ENCODE measurements around the gene APOC3.

The APOC3 gene

GRCh38 chr11:116859175-116859574 is 29.5 kb downstream of the APOC3 start:
- Histone ChIP-seq H3K4me1 (no peaks in the 10 kb centered on the region), H3K9me3 (ENCODE audit: control insufficient read depth, low read length) (no peaks in the 10 kb centered on the region), H3K4me2 (ENCODE audit: low read length) (no peak overlapping the region), H3K27ac (no peak overlapping the region), H2AFZ (no peak overlapping the region), H3K36me3 (ENCODE audit: control insufficient read depth, insufficient read depth, low read length) (no peaks in the 10 kb centered on the region), H3K27me3 (ENCODE audit: control insufficient read depth, insufficient read depth, low read length) (no peaks in the 10 kb centered on the region), H3K9ac (no peak overlapping the region), H3K79me2 (no peaks in the 10 kb centered on the region), H3K4me3 (ENCODE audit: low read depth, low read length) (no peak overlapping the region)
- no peak for TF ChIP-seq CTCF (IDR thresholded peaks at IDR 0.05)

GRCh38 chr11:116860303-116860702 is 30.6 kb downstream of the APOC3 start:
- TF ChIP-seq CTCF (IDR thresholded peaks at IDR 0.05), result no peak
- no peaks in the 10 kb centered on the region for H3K27me3 ChIP-seq (ENCODE audit: control insufficient read depth, insufficient read depth, low read length)
- no peaks in the 10 kb centered on the region for H3K36me3 ChIP-seq (ENCODE audit: control insufficient read depth, insufficient read depth, low read length)
- no peaks in the 10 kb centered on the region for H3K79me2 ChIP-seq
- no peak overlapping the region for H3K4me2 ChIP-seq (ENCODE audit: low read length)
- no peaks in the 10 kb centered on the region for H3K9me3 ChIP-seq (ENCODE audit: control insufficient read depth, low read length)
- H2AFZ ChIP-seq, result no peak overlapping the region
- H3K27ac ChIP-seq, result no peak overlapping the region
- no peaks in the 10 kb centered on the region for H3K4me1 ChIP-seq
- H3K9ac ChIP-seq, result no peak overlapping the region
- H3K4me3 ChIP-seq (ENCODE audit: low read depth, low read length), result no peak overlapping the region

GRCh38 chr11:116861539-116861938 is 31.8 kb downstream of the APOC3 start:
- H3K27me3 ChIP-seq (ENCODE audit: control insufficient read depth, insufficient read depth, low read length), result no peaks in the 10 kb centered on the region
- no peaks in the 10 kb centered on the region for H3K4me1 ChIP-seq
- no peak overlapping the region for H3K9ac ChIP-seq
- no peak overlapping the region for H2AFZ ChIP-seq
- no peak overlapping the region for H3K4me3 ChIP-seq (ENCODE audit: low read depth, low read length)
- no peak overlapping the region for H3K4me2 ChIP-seq (ENCODE audit: low read length)
- no peak for TF ChIP-seq CTCF (IDR thresholded peaks at IDR 0.05)
- H3K36me3 ChIP-seq (ENCODE audit: control insufficient read depth, insufficient read depth, low read length), result no peaks in the 10 kb centered on the region
- H3K79me2 ChIP-seq, result no peaks in the 10 kb centered on the region
- no peak overlapping the region for H3K27ac ChIP-seq
- no peaks in the 10 kb centered on the region for H3K9me3 ChIP-seq (ENCODE audit: control insufficient read depth, low read length)

GRCh38 chr11:116862185-116862584 is 32.5 kb downstream of the APOC3 start:
- Histone ChIP-seq H3K9me3 (ENCODE audit: control insufficient read depth, low read length) (no peaks in the 10 kb centered on the region), H3K4me3 (ENCODE audit: low read depth, low read length) (no peak overlapping the region), H3K36me3 (ENCODE audit: control insufficient read depth, insufficient read depth, low read length) (no peaks in the 10 kb centered on the region), H3K4me2 (ENCODE audit: low read length) (no peak overlapping the region), H3K27ac (no peak overlapping the region), H3K27me3 (ENCODE audit: control insufficient read depth, insufficient read depth, low read length) (no peaks in the 10 kb centered on the region), H3K9ac (no peak overlapping the region), H3K79me2 (no peaks in the 10 kb centered on the region), H3K4me1 (no peaks in the 10 kb centered on the region), H2AFZ (no peak overlapping the region)
- no peak for TF ChIP-seq CTCF (IDR thresholded peaks at IDR 0.05)

- Histone ChIP-seq H3K27ac (no peak overlapping the region), H3K79me2 (no peaks in the 10 kb centered on the region), H2AFZ (no peak overlapping the region), H3K4me2 (ENCODE audit: low read length) (no peak overlapping the region), H3K4me1 (no peaks in the 10 kb centered on the region), H3K27me3 (ENCODE audit: control insufficient read depth, insufficient read depth, low read length) (no peaks in the 10 kb centered on the region), H3K9me3 (ENCODE audit: control insufficient read depth, low read length) (no peaks in the 10 kb centered on the region), H3K4me3 (ENCODE audit: low read depth, low read length) (no peak overlapping the region), H3K9ac (no peak overlapping the region), H3K36me3 (ENCODE audit: control insufficient read depth, insufficient read depth, low read length) (no peaks in the 10 kb centered on the region)
- no peak for TF ChIP-seq CTCF (IDR thresholded peaks at IDR 0.05)
These were observed 33.2 kb downstream of the APOC3 start for GRCh38 chr11:116862951-116863350.
